Measurements from ENCODE around the gene SLC2A5. TPM values are rescaled to one million over a fixed set of nuclear protein-coding genes. Genes with fewer than 3 reads are reported as not detected.
"Not testable (repeated sequence)": the region's sequence is repeated elsewhere in the genome, so short reads cannot be mapped to it uniquely, and the experiment has no call there.

The SLC2A5 gene
- total RNA-seq, 2 experiments from 2014 or later, result not detected

- Mint-ChIP-seq H3K9me3 (no peaks in the 10 kb centered on the region), H3K36me3 (ENCODE audit: low read depth) (peaks cover 3% of the 10 kb centered on the region), H3K4me3 (no peak overlapping the region), H3K27ac (no peak overlapping the region), H3K4me1 (ENCODE audit: low read depth) (no peaks in the 10 kb centered on the region), H3K27me3 (no peaks in the 10 kb centered on the region)
- TF ChIP-seq CTCF (IDR thresholded peaks at IDR 0.05), result no peak
- intact Hi-C loops (cut with micrococcal nuclease), result no loop called here
- DNase-seq (no peak), ATAC-seq (no peak)
- ChIA-PET POLR2A (no interaction called here), CTCF (interaction anchor here (1.7 kb wide), 1 partner anchor 24 kb away, joined by 6 read pairs; no protein-coding TSS in a partner anchor)
Measured at GRCh38 chr1:9028921-9029705, 40.3 kb downstream of the SLC2A5 start.

GRCh38 chr1:9027307-9027706 is 42.1 kb downstream of the SLC2A5 start:
- H3K27ac Mint-ChIP-seq, result no peak overlapping the region

GRCh38 chr1:9025449-9025848 is 44.0 kb downstream of the SLC2A5 start:
- no peak for TF ChIP-seq CTCF (IDR thresholded peaks at IDR 0.05)
- no peak for ATAC-seq
- intact Hi-C loops (cut with micrococcal nuclease), result no loop called here
- H3K36me3 Mint-ChIP-seq (ENCODE audit: low read depth), result no peaks in the 10 kb centered on the region
- ChIA-PET CTCF (no interaction called here), POLR2A (no interaction called here)
- H3K27ac Mint-ChIP-seq, result no peak overlapping the region
- H3K9me3 Mint-ChIP-seq, result no peaks in the 10 kb centered on the region
- no peak for DNase-seq
- peaks cover 4% of the 10 kb centered on the region for H3K27me3 Mint-ChIP-seq
- H3K4me3 Mint-ChIP-seq, result no peak overlapping the region
- H3K4me1 Mint-ChIP-seq (ENCODE audit: low read depth), result no peaks in the 10 kb centered on the region

More at GRCh38 chr1:9027307-9027706, 42.1 kb downstream of the SLC2A5 start:
- intact Hi-C loops (cut with micrococcal nuclease), result no loop called here
- peaks cover 3% of the 10 kb centered on the region for H3K36me3 Mint-ChIP-seq (ENCODE audit: low read depth)
- no peak for ATAC-seq
- CTCF ChIA-PET, result no interaction called here
- DNase-seq, result no peak
- no peak overlapping the region for H3K4me3 Mint-ChIP-seq
- H3K9me3 Mint-ChIP-seq, result no peaks in the 10 kb centered on the region
- no peaks in the 10 kb centered on the region for H3K4me1 Mint-ChIP-seq (ENCODE audit: low read depth)
- no peak for TF ChIP-seq CTCF (IDR thresholded peaks at IDR 0.05)
- POLR2A ChIA-PET, result no interaction called here
- no peaks in the 10 kb centered on the region for H3K27me3 Mint-ChIP-seq

DNA sequence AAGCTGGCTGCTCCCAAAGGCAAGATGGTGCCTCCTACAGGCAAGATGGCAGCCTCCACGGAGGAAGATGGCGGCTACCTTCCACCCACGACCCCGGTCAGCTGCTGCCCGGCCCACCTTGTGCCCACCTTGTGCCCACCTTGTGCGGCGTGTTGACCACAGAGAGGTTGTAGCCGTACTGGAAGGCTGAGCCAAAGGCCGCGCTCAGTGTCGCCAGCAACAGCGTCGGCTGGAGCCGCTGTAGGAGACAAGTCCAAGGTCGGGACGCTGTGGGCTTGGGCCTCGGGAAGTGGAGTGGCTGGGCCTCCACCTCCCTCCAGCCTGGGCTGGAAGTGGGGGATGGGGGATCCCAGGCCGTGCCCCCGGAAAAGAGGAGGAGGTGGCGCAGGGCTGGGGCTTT is 44.6 kb downstream of the SLC2A5 start:
- Mint-ChIP-seq H3K27me3 (peaks cover 8% of the 10 kb centered on the region), H3K27ac (no peak overlapping the region), H3K4me1 (ENCODE audit: low read depth) (no peaks in the 10 kb centered on the region), H3K36me3 (ENCODE audit: low read depth) (no peaks in the 10 kb centered on the region), H3K4me3 (no peak overlapping the region), H3K9me3 (no peaks in the 10 kb centered on the region)
- POLR2A ChIA-PET, result no interaction called here
- CTCF ChIA-PET, result no interaction called here
- DNase-seq (no peak), ATAC-seq (no peak)
- no peak for TF ChIP-seq CTCF (IDR thresholded peaks at IDR 0.05)
- intact Hi-C loops (cut with micrococcal nuclease), result no loop called here

- Mint-ChIP-seq H3K4me1 (ENCODE audit: low read depth) (no peaks in the 10 kb centered on the region), H3K4me3 (no peak overlapping the region), H3K9me3 (no peaks in the 10 kb centered on the region), H3K27ac (no peak overlapping the region), H3K36me3 (ENCODE audit: low read depth) (no peaks in the 10 kb centered on the region), H3K27me3 (peaks cover 8% of the 10 kb centered on the region)
- no peak for TF ChIP-seq CTCF (IDR thresholded peaks at IDR 0.05)
- intact Hi-C loops (cut with micrococcal nuclease), result no loop called here
- ChIA-PET CTCF (no interaction called here), POLR2A (no interaction called here)
- no peak for DNase-seq
- ATAC-seq, result no peak
Measured at GRCh38 chr1:9022773-9023172, 46.7 kb downstream of the SLC2A5 start.

- H3K4me3 Mint-ChIP-seq, result not testable (repeated sequence)
Measured at GRCh38 chr1:9022026-9022738, 47.3 kb downstream of the SLC2A5 start.

More at GRCh38 chr1:9022026-9022738, 47.3 kb downstream of the SLC2A5 start:
- ATAC-seq; H3K4me1 Mint-ChIP-seq (ENCODE audit: low read depth); DNase-seq; H3K27me3 Mint-ChIP-seq; intact Hi-C loops (cut with micrococcal nuclease); POLR2A ChIA-PET; H3K36me3 Mint-ChIP-seq (ENCODE audit: low read depth); CTCF ChIA-PET; H3K9me3 Mint-ChIP-seq; H3K27ac Mint-ChIP-seq: not testable (repeated sequence)
